Activated gamma-delta T cell treated with Interleukin-2 at 50 U/mL for 16 hours (primary cell): ENCODE data around the gene WBP1L.
"Not testable (repeated sequence)": the region's sequence is repeated elsewhere in the genome, so short reads cannot be mapped to it uniquely, and the experiment has no call there.

Experiments used
- DNase-seq: peaks from one replicate; pipeline ENCODE4 v3.0.0-alpha.2; 2020

The WBP1L gene

GRCh38 chr10:102814453-102814871 is 70.7 kb downstream of the WBP1L start:
- DNase-seq: no peak

- DNase-seq: no peak
These were observed 71.3 kb downstream of the WBP1L start for GRCh38 chr10:102814873-102815661.

DNA sequence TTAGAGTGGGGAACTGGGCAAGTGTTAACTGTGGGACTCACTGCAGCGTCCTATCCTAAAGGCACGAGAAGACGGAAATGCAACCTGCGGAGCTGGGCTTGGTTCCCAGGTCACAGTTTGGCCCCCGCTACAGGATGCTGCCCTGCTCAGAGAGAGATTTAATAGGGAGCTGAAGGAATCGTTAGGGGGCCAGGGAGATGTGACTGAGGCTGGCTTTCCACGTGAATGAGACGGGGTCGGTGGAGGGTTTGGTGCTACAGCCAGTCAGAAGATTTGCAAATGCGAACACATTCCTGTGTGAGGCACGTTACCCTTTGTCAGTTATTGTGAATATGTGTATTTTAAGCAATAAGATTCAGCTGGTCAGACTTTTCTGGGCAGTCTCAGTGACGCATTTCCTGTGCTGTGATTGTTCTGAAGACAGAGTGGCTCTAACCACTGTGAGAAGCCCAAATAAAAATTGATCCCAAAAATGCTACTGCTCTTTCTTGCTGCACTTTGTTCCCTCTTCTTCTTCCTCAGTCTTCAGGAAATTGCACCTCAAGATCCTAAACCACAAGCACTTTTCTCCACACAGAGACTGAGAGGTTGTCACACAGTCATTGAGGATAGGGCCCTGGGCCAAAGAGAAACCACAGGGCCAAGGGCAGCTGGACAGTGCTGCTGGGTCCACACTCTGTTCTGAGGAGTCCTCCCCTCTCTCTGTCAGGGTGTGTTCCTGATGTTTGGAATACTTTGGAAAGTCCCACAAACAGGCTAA is 72.2 kb downstream of the WBP1L start:
- DNase-seq: no peak

DNA sequence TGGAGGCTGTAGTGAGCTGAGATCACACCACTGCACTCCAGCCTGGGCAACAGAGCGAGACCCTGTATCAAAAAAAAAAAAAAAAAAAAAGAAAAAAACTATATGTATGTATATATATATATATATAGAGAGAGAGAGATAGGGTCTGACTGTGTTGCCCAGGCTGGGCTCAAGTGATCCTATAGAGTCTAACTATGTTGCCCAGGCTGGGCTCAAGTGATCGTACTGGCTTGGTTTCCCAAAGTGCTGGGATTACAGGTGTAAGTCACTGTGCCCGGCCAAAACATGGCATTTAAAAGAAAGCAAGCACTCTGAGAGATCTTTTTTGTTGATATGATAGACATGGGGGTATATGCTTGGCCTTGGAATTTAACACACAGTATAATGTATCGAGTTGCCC is 73.4 kb downstream of the WBP1L start:
- no peak for DNase-seq

DNA sequence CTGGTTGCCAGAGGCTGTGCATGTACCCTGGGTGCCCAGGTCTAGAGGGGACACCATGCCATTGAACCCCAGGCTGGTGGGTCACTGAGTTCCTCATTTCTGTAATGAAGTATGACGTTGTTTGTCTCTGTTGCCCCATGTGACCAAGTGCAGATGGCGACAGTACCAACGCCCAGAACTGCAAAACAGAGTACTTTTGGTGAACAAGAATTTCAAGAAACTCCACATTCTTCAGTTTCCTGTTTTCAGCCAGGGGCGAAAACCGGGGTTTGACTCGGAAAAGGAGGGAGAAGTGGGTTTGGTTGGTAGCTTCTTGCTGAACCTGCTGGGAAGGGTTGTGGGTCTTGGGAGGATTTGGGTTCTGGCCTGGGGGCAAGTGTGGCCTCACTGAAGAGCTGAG is 75.3 kb downstream of the WBP1L start:
- no peak for DNase-seq

- not testable (repeated sequence) for DNase-seq
These were observed 76.3 kb downstream of the WBP1L start for GRCh38 chr10:102820008-102820407.

GRCh38 chr10:102822222-102822621 is 78.5 kb downstream of the WBP1L start:
- no peak for DNase-seq

DNA sequence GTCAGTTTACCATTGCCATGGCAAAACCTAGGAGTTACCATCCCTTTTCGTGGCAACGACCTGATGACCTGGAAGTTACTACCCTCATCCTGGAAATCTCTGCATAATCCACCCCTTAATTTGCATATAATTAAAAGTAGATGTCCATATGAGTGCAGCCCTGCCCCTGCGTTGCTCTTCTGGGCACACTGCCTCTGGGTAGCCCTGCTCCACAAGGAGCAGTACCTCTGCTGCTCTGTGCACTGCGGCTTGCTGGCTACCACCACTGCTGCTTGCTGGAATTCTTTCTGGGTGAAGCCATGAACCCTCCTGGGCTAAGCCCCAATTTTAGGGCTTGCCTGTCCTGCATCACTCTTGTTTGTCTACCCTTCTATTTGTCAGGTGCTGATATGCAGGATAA is 80.9 kb downstream of the WBP1L start:
- no peak for DNase-seq

GRCh38 chr10:102826148-102826796 is 82.5 kb downstream of the WBP1L start:
- DNase-seq: no peak

DNA sequence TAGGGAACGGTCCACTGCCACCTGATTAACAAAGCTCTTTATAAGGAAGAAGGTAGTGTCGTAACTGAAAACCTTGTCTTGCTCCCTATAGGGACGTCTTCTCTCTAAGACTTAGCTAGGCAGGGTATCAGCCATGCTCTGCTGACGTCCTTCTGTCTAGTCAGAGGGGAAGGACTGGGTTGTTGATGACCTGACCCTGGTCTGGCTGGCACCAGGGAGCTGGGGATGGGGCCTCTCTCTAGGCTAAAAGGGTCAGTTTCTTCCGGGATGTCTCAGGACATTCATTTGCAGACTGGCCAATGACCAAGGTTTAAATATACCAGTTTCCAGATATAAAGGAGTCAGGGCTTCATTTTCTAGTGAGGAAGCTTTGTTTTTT is 83.8 kb downstream of the WBP1L start:
- no peak for DNase-seq

- DNase-seq: no peak
These were observed 87.7 kb downstream of the WBP1L start for GRCh38 chr10:102831322-102832071.

GRCh38 chr10:102832248-102832647 is 88.5 kb downstream of the WBP1L start:
- no peak for DNase-seq

DNA sequence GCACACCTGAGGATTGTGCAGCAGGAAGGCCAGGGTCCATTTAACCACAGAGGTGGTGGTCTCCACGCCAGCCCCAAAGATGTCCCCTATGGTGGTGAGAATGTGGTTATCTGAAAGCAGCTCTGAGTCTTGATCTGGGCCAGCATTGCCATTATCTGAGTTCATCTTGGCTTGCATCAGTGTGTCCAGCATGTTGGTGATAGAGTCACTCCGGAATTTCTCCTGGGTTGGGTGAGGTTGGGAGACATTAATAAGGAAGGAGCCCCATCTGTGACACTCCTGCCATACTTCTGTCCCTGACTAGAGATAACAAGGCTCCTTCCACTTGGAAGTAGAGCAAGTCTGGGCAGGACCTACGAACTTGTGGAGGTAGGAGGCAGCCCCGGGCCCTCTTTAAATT is 89.2 kb downstream of the WBP1L start:
- DNase-seq: no peak

GRCh38 chr10:102834143-102834542 is 90.4 kb downstream of the WBP1L start:
- no peak for DNase-seq

DNA sequence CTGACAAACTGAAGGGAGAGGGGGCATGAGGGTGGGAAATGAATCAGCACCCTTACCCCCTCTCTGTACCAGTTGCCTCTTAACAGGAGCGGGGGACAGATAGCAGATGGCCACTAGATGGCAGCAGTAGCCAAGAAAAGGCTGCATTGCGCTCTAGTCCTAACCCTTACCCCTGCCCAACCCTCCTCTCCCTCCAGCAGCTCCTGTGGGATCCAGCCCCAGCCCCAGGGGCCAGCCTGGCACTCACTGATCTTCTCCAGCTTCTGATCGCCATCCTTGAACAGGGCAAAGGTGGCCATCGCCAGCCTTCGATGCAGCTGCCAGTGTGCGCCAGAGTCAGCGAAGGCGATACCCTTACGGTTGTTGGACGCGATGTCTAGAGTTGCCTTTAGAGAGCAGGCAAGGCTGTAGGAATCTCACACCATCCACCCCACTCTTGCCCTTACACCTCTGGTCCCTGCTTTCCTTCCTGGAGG is 91.3 kb downstream of the WBP1L start:
- peak; percentile 72 for DNase-seq

- DNase-seq: no peak
These were observed 93.5 kb downstream of the WBP1L start, which contains the start of gene CYP17A1 for GRCh38 chr10:102837230-102837721. CYP17A1 (minus strand) TSS chr10:102837413; CDS start chr10:102837361, 52 bp downstream.

DNA sequence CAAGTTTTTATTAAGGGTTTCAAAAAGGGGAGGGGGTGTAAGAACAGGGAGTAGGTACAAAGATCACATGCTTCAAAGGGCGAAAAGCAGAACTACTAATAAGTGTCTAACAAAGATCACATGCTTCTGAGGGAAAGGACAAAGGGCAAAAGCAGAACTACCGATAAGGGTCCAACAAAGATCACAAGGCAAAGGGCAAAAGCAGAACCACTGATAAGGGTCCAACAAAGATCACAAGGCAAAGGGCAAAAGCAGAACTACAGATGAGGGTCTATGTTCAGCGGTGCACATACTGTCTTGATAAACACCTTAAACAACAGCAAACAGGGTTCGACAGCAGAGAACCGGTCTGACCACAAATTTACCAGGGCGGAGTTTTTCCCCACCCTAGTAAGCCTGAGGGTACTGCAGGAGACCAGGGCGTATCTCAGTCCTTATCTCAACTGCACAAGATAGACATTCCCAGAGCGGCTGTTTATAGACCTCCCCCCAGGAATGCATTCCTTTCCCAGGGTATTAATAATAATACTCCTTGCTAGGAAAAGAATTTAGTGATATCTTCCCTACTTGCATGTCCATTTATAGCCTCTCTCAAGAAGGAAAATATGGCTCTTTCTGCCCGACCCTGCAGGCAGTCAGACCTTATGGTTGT is 94.7 kb downstream of the WBP1L start:
- not testable (repeated sequence) for DNase-seq

GRCh38 chr10:102841827-102842345 is 98.1 kb downstream of the WBP1L start:
- no peak for DNase-seq

DNA sequence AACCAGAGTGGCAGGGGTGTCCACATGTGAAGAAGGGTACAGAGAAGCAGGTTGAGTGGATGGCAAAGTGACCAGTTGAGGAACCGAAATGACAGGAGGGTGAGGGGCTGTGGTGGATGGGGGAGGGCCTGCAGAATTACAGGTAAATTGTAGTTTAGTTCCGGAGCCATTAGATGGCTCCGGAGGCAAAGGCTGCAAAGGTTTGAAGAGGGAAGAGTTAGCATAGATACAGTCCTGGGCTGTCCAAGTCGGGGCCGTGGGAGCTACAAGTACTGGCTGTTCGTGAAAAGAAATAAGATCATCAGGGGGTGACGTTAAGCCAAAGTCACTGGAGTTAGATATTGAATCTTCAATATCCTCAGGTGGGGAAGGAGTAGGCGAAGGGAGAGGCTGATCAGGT is 99.4 kb downstream of the WBP1L start:
- DNase-seq: not testable (repeated sequence)

DNA sequence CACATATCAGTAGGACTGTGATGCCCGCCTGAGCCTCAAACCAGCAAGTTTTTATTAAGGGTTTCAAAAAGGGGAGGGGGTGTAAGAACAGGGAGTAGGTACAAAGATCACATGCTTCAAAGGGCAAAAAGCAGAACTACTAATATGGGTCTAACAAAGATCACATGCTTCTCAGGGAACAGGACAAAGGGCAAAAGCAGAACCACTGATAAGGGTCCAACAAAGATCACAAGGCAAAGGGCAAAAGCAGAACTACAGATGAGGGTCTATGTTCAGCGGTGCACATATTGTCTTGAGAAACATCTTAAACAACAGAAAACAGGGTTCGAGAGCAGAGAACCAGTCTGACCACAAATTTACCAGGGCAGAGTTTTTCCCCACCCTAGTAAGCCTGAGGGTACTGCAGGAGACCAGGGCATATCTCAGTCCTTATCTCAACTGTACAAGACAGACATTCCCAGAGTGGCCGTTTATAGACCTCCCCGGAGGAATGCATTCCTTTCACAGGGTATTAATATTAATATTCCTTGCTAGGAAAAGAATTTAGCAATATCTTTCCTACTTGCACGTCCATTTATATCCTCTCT is 100.5 kb downstream of the WBP1L start:
- DNase-seq: not testable (repeated sequence)

DNA sequence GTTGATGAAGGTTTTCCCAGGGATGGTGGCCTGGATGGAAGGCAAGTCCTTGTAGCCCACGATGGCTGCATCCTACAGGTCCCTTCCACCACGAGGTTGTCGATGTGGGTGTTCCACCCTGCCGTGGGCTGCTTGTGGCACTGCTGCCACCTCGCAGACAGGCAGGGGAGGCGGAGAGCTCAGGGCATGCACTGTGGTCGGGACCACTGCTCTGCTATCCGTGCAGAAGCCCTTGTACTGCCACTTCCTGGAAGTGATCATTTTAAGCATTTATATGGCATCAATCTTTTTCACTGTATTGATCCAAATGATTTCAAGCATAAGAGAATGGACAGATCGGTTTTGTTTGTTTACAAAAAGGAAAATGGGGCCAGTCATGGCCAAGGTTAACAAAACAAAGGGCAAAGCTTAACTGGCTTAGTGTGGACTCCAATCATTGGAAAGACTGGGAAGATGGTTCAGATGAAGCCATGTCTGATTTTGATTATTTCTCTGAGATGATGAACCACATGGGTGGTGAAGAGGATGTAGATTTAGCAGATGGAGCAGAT is 101.7 kb downstream of the WBP1L start:
- DNase-seq: no peak
